HL-60 (cell line): ENCODE measurements around the gene CREB3L4.

Source experiments
- DNase-seq, 2 experiments: peaks; one replicate each; pipeline ENCODE4 v3.0.0-alpha.2; 2010 to 2020; ENCODE audit warnings: low read depth in 1 of 2, low spot score in 1 of 2
- H3K27ac ChIP-seq: fragments of 250-450 bp; sonication (Bioruptor Pico); replicated peaks from 2 replicates; pipeline ENCODE4 v1.5.1; 2020; ENCODE audit warnings: mild to moderate bottlenecking, moderate library complexity
- H3K27me3 ChIP-seq: fragments of 250-450 bp; sonication (Bioruptor Pico); 2 replicates; pipeline ENCODE4 v1.5.1; 2021; ENCODE audit warnings: mild to moderate bottlenecking, moderate library complexity; ENCODE audit not compliant: insufficient read depth, poor library complexity, severe bottlenecking
- H3K4me3 ChIP-seq: replicated peaks from 2 replicates; pipeline ENCODE4 v1.5.1; 2011; ENCODE audit warnings: mild to moderate bottlenecking, control low read depth, low read length; ENCODE audit not compliant: insufficient read depth
- GABPA ChIP-seq: IDR thresholded peaks from 2 replicates; pipeline ENCODE4 v1.6.1; 2012; ENCODE audit warnings: low read depth
- POLR2AphosphoS5 ChIP-seq: IDR thresholded peaks from 2 replicates; pipeline ENCODE4 v1.6.1; 2012; ENCODE audit warnings: low read depth
- SPI1 ChIP-seq: IDR thresholded peaks from 2 replicates; pipeline ENCODE4 v1.6.1; 2012; ENCODE audit warnings: low read depth, mild to moderate bottlenecking, borderline replicate concordance
- TF ChIP-seq, protein P1 (sequence below): IDR thresholded peaks from one replicate; pipeline ENCODE4 v1.5.1; 2011; ENCODE audit warnings: low read length, control low read depth, inconsistent platforms; ENCODE audit not compliant: insufficient read depth
- TF ChIP-seq, protein P2 (sequence below): IDR thresholded peaks from 2 replicates; pipeline ENCODE4 v1.6.1; 2012; ENCODE audit warnings: low read depth; ENCODE audit not compliant: insufficient replicate concordance

The CREB3L4 gene

DNA sequence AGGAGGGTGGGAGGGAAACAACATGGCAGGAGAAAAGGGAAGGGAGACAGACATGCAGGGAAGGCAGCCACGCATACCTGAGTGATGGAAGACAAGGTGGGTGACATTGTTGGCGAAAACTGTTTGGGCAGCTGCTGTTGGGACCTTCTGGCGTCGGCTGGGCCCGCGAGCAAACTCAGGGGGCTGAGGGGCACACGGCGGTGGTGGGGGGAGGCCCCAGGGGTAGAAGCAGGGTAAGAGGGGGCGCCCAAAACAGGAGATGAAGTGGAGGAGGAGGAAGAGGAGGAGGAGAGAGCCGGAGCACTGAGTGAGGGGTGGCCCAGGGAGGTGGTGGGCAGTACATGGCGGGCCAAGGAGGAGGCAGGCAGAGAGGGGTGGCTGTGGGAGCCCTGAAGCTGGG, 16.5 kb upstream of the CREB3L4 start:
- no peak for DNase-seq
- no peaks in the 10 kb centered on the region for H3K27me3 ChIP-seq
- H3K27ac ChIP-seq, result no peak overlapping the region
- TF ChIP-seq, protein P1, sequence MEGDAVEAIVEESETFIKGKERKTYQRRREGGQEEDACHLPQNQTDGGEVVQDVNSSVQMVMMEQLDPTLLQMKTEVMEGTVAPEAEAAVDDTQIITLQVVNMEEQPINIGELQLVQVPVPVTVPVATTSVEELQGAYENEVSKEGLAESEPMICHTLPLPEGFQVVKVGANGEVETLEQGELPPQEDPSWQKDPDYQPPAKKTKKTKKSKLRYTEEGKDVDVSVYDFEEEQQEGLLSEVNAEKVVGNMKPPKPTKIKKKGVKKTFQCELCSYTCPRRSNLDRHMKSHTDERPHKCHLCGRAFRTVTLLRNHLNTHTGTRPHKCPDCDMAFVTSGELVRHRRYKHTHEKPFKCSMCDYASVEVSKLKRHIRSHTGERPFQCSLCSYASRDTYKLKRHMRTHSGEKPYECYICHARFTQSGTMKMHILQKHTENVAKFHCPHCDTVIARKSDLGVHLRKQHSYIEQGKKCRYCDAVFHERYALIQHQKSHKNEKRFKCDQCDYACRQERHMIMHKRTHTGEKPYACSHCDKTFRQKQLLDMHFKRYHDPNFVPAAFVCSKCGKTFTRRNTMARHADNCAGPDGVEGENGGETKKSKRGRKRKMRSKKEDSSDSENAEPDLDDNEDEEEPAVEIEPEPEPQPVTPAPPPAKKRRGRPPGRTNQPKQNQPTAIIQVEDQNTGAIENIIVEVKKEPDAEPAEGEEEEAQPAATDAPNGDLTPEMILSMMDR, result no peak
- no peak for TF ChIP-seq POLR2AphosphoS5
- TF ChIP-seq, protein P2, sequence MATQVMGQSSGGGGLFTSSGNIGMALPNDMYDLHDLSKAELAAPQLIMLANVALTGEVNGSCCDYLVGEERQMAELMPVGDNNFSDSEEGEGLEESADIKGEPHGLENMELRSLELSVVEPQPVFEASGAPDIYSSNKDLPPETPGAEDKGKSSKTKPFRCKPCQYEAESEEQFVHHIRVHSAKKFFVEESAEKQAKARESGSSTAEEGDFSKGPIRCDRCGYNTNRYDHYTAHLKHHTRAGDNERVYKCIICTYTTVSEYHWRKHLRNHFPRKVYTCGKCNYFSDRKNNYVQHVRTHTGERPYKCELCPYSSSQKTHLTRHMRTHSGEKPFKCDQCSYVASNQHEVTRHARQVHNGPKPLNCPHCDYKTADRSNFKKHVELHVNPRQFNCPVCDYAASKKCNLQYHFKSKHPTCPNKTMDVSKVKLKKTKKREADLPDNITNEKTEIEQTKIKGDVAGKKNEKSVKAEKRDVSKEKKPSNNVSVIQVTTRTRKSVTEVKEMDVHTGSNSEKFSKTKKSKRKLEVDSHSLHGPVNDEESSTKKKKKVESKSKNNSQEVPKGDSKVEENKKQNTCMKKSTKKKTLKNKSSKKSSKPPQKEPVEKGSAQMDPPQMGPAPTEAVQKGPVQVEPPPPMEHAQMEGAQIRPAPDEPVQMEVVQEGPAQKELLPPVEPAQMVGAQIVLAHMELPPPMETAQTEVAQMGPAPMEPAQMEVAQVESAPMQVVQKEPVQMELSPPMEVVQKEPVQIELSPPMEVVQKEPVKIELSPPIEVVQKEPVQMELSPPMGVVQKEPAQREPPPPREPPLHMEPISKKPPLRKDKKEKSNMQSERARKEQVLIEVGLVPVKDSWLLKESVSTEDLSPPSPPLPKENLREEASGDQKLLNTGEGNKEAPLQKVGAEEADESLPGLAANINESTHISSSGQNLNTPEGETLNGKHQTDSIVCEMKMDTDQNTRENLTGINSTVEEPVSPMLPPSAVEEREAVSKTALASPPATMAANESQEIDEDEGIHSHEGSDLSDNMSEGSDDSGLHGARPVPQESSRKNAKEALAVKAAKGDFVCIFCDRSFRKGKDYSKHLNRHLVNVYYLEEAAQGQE, result no peak
- no peak for TF ChIP-seq GABPA
- TF ChIP-seq SPI1, result no peak
- no peak overlapping the region for H3K4me3 ChIP-seq

DNA sequence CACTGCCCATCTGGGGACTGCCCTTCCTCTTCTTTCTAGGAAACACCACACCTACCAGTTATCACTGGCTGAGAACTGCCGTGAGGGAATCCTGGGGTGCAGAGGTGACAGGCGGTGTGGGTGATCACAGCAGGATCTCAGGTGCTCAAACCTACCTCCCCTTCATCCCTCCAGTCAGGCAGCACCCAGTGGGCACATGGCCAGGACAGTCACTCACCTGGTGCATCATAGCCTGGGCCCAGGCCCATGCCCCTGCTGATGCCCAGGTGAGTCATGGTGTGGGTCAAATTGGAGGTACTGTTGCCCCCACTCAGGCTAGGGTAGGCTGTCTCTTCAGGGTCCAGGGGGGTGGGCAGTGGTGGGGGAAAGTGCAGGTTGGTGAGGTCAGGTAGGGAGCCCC, 15.9 kb upstream of the CREB3L4 start:
- H3K4me3 ChIP-seq, result no peak overlapping the region
- H3K27me3 ChIP-seq, result no peaks in the 10 kb centered on the region
- no peak for DNase-seq
- no peak overlapping the region for H3K27ac ChIP-seq
- TF ChIP-seq, protein P1, result no peak
- TF ChIP-seq POLR2AphosphoS5, result no peak
- TF ChIP-seq SPI1, result no peak

DNA sequence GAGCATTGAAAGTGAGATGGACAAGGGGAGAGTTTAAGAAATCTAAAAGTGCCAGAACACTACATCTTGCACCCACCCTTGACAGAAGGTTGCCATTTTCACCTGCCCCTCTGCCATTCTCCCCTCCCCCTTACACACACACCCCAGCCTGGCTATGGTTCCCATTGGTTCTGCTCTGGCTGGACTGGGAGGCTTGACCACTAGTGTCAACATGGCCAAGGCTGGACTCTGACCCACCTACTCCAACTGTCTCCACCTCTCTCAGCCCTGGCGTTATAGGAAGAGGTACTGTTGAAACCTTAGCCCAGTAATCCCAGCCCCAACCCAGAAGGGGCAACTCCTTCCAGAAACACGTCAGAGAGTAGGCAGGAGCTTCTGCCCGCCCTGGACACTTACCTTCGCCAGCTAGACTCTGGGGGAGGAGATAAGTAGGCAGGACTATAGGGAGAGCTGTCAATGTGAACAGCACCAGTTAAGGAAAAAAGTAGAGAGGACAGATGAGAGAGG, 13.8 kb upstream of the CREB3L4 start:
- H3K27ac ChIP-seq, result no peak overlapping the region
- TF ChIP-seq POLR2AphosphoS5 (no peak), SPI1 (no peak), GABPA (no peak)
- TF ChIP-seq, protein P2, result no peak
- TF ChIP-seq, protein P1, result no peak
- no peak for DNase-seq
- H3K27me3 ChIP-seq, result no peaks in the 10 kb centered on the region
- no peak overlapping the region for H3K4me3 ChIP-seq

DNA sequence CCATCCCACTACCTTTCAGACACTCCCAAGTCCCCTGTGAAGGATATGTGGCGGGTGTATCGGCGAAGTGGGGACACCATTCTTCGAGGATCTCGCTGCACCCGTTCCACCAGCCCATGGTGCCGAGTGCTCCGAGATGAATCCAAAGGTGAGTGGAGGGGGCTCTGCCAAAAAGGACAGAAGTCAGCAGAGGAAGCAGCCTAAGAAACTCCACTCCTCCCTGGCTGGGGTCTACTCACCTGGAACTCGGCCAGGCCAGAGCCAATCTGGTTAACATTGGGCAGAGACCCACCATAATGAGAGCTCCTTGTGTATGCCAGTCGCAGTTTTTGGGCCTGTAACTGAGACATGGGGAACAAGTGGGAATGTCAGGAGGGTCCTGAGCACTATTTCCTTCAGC, 12.9 kb upstream of the CREB3L4 start:
- no peak for DNase-seq
- TF ChIP-seq GABPA, result no peak
- no peak for TF ChIP-seq POLR2AphosphoS5
- no peak for TF ChIP-seq SPI1
- TF ChIP-seq, protein P1, result no peak
- TF ChIP-seq, protein P2, result no peak
- H3K27ac ChIP-seq, result no peak overlapping the region
- H3K4me3 ChIP-seq, result no peak overlapping the region
- H3K27me3 ChIP-seq, result no peaks in the 10 kb centered on the region
